SJCRH30 (cell line): ENCODE measurements around the gene PLA2G6. TPM values are rescaled to one million over a fixed set of nuclear protein-coding genes. Genes with fewer than 3 reads are reported as not detected.
"Not testable (repeated sequence)": the region's sequence is repeated elsewhere in the genome, so short reads cannot be mapped to it uniquely, and the experiment has no call there.

Experiments
- DNase-seq, 2 experiments: peaks; one replicate each; pipeline ENCODE4 v3.0.0-alpha.2; 2015 to 2020
- H3K27ac ChIP-seq: fragments of 250-450 bp; sonication (Bioruptor Pico); 2 replicates; pipeline ENCODE4 v1.5.1; 2020; ENCODE audit warnings: mild to moderate bottlenecking, moderate library complexity
- H3K27me3 ChIP-seq: fragments of 250-450 bp; sonication (Bioruptor Pico); 2 replicates; pipeline ENCODE4 v1.5.1; 2020; ENCODE audit warnings: mild to moderate bottlenecking, moderate library complexity
- H3K36me3 ChIP-seq: fragments of 250-450 bp; sonication (Bioruptor Pico); 2 replicates; pipeline ENCODE4 v1.5.1; 2020; ENCODE audit warnings: mild to moderate bottlenecking, moderate library complexity
- H3K4me1 ChIP-seq: fragments of 250-450 bp; sonication (Bioruptor Pico); 2 replicates; pipeline ENCODE4 v1.5.1; 2020; ENCODE audit warnings: mild to moderate bottlenecking, moderate library complexity
- H3K4me3 ChIP-seq: fragments of 250-450 bp; sonication (Bioruptor Pico); 2 replicates; pipeline ENCODE4 v1.5.1; 2020; ENCODE audit warnings: mild to moderate bottlenecking, moderate library complexity
- H3K9me3 ChIP-seq: fragments of 250-450 bp; sonication (Bioruptor Pico); replicated peaks from 2 replicates; pipeline ENCODE4 v1.5.1; 2020; ENCODE audit warnings: mild to moderate bottlenecking, moderate library complexity
- total RNA-seq: library from RNA; depleted of rRNA; stranded (reverse); fragments of >200 nt; shearing (Covaris generic); gene quantifications from 2 replicates; pipeline ENCODE4 v1.2.3, GENCODE V29; 2014

PLA2G6 gene
- total RNA-seq, 1 experiment from 2014 or later, result 5.4 TPM

GRCh38 chr22:38079804-38080203 lies 101.8 kb downstream of the PLA2G6 start:
- peaks cover 12% of the 10 kb centered on the region for H3K4me1 ChIP-seq
- H3K9me3 ChIP-seq, result no peaks in the 10 kb centered on the region
- no peak overlapping the region for H3K4me3 ChIP-seq
- no peaks in the 10 kb centered on the region for H3K36me3 ChIP-seq
- no peak for DNase-seq
- H3K27ac ChIP-seq, result no peak overlapping the region
- 0 out of 2 replicates have a peak, but pooled peaks cover 3% of the 10 kb centered on the region for H3K27me3 ChIP-seq

DNA sequence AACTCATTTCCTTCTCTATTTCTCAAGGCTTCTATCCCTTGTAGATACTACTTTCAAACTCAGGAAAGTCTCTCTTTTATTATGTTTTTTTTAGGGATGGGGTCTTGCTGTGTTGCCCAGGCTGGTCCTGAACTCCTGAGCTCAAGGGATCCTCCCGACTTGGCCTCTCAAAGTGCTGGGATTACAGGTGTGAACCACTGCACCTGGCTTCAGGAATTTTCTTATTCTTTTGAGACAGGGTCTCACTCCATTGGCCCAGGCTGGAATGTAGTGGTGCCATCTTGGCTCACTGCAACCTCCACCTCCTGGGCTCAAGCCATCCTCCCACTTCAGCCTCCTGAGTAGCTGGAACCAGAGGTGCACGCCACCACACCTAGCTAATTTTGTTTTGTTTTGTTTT lies 102.4 kb downstream of the PLA2G6 start:
- H3K4me3 ChIP-seq, H3K27me3 ChIP-seq, H3K4me1 ChIP-seq, H3K27ac ChIP-seq, H3K36me3 ChIP-seq, H3K9me3 ChIP-seq, DNase-seq: not testable (repeated sequence)

DNA sequence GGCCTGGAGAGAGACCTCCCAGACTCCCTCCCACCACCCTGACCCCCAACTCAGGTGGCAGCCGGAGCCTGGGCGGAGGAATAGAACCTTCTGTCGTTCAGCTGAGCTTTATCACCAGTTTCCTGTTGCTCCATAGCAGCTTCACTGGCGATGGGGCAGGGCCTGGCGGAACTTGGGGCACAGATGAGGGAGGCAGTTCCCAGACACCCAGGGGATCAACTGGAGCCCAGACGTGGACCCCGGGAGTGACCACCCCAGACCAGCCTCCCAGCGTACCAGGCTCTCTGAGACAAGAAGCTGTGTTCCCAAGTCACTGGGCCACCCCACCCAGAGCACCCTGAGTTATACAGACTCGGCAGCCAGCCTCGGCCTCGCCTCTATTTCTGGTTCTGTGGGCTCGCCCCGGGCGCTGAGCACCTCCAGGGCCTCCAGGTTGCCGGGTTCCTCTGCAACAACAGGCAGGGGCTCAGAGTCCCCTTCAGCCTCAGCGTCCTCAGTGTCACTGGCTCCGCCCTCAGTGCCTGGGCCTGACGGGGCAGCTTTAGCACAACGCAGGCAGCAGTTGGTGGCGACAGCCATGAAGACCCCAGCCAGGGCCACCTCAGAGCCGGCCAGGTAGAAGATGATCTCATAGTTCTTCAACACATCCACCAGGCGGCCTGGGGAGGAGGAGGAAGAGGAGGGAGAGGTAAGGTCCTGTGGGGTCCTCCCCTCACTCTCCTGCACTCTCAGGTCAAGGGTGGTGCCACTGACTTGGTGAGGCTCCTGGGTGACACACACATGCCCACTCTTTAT lies 103.4 kb downstream of the PLA2G6 start:
- Histone ChIP-seq H3K4me1 (peaks cover 3% of the 10 kb centered on the region; the same call in 1 of the 2 replicates), H3K27ac (no peak overlapping the region), H3K27me3 (0 out of 2 replicates have a peak, but pooled peaks cover 3% of the 10 kb centered on the region), H3K4me3 (no peak overlapping the region), H3K36me3 (no peaks in the 10 kb centered on the region), H3K9me3 (no peaks in the 10 kb centered on the region)
- DNase-seq, result no peak

DNA sequence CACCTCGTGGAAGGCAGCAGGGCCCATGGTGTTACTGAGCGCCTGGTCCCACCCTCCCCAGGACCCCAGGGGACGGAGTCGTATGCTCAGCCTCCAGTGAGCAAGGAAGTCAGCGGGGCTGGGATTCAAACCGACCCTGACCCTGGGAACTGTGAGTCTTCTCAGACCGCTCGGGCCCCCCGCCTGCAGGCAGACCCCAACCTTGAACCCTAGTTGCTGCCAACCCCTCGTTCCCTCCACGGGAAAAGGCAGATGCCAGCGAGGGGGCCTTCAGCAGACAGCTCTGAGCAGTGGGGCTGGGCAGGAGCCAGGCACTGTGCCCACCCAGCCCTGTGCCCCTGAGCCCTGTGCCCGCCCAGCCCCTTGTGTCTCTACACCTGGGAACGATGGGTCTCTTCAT lies 104.0 kb downstream of the PLA2G6 start:
- H3K27ac ChIP-seq, result no peak overlapping the region
- no peaks in the 10 kb centered on the region for H3K36me3 ChIP-seq

GRCh38 chr22:38077096-38077495 lies 104.5 kb downstream of the PLA2G6 start:
- H3K4me3 ChIP-seq, result no peak overlapping the region
- no peaks in the 10 kb centered on the region for H3K9me3 ChIP-seq
- H3K27me3 ChIP-seq, result 0 out of 2 replicates have a peak, but pooled peaks cover 3% of the 10 kb centered on the region
- no peak for DNase-seq
- H3K4me1 ChIP-seq, result peaks cover 3% of the 10 kb centered on the region; the same call in 1 of the 2 replicates
- no peak overlapping the region for H3K27ac ChIP-seq
- H3K36me3 ChIP-seq, result no peaks in the 10 kb centered on the region

More for the DNA sequence above, 104.0 kb downstream of the PLA2G6 start:
- Histone ChIP-seq H3K4me1 (peaks cover 3% of the 10 kb centered on the region; the same call in 1 of the 2 replicates), H3K27me3 (0 out of 2 replicates have a peak, but pooled peaks cover 3% of the 10 kb centered on the region), H3K9me3 (no peaks in the 10 kb centered on the region), H3K4me3 (no peak overlapping the region)
- DNase-seq, result no peak

- Histone ChIP-seq H3K4me1 (peaks cover 3% of the 10 kb centered on the region; the same call in 1 of the 2 replicates), H3K36me3 (no peaks in the 10 kb centered on the region), H3K27me3 (0 out of 2 replicates have a peak, but pooled peaks cover 3% of the 10 kb centered on the region), H3K27ac (no peak overlapping the region), H3K9me3 (no peaks in the 10 kb centered on the region), H3K4me3 (no peak overlapping the region)
- DNase-seq, result no peak
Observed at GRCh38 chr22:38075961-38076360, 105.7 kb downstream of the PLA2G6 start.

GRCh38 chr22:38075105-38075825 lies 106.4 kb downstream of the PLA2G6 start:
- no peak overlapping the region for H3K4me3 ChIP-seq
- H3K4me1 ChIP-seq, result peaks cover 3% of the 10 kb centered on the region; the same call in 1 of the 2 replicates
- H3K36me3 ChIP-seq, result no peaks in the 10 kb centered on the region
- H3K27ac ChIP-seq, result no peak overlapping the region
- H3K27me3 ChIP-seq, result 0 out of 2 replicates have a peak, but pooled peaks cover 2% of the 10 kb centered on the region
- H3K9me3 ChIP-seq, result no peaks in the 10 kb centered on the region
- DNase-seq, result no peak

GRCh38 chr22:38074181-38075104 lies 107.2 kb downstream of the PLA2G6 start:
- H3K9me3 ChIP-seq, result no peaks in the 10 kb centered on the region
- peaks cover 6% of the 10 kb centered on the region; the same call in 1 of the 2 replicates for H3K4me1 ChIP-seq
- peak in 1 of 2 experiments; percentile 1 for DNase-seq
- H3K27me3 ChIP-seq, result no peaks in the 10 kb centered on the region
- H3K27ac ChIP-seq, result no peak overlapping the region
- H3K4me3 ChIP-seq, result no peak overlapping the region
- no peaks in the 10 kb centered on the region for H3K36me3 ChIP-seq

GRCh38 chr22:38073150-38074130 lies 108.2 kb downstream of the PLA2G6 start:
- Histone ChIP-seq H3K4me3 (no peak overlapping the region), H3K4me1 (peaks cover 8% of the 10 kb centered on the region; the same call in 1 of the 2 replicates), H3K36me3 (no peaks in the 10 kb centered on the region), H3K9me3 (no peaks in the 10 kb centered on the region), H3K27me3 (no peaks in the 10 kb centered on the region), H3K27ac (no peak overlapping the region)
- no peak for DNase-seq

DNA sequence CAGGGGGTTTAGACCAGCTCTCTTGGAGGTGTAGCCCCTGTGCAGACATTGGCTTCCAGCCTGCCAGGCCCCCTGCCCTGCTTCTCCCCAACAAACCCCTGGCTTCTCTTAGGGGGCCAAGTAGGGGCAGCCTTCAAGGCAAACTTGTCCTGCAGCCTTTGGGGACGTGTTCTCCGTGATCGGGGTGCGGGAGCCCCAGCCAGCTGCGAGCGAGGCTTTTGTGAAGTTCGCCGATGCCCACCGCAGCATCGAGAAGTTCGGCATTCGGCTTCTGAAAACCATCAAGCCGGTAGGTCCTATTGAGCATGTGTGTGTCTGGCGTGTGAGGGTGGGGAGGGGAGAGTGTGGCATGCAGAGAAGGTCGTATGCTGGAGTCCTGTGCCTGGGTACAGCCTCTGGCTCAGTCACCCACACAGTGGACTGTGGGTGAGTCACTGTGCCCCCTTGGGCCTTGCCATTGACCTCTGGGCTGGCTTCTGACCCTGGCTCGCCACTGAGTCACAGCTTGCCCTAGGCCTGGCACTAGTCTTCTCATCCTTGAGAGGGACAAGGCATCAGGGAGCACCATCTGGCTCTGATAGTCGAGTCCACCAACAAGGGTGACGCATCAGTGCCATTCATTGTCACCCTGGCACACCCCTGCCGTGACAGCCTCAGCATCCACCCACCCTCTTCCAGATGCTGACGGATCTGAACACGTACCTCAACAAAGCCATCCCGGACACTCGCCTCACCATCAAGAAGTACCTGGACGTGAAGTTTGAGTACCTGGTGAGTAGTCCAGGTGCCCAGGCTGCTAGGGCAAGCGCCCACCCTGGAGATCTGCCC lies 109.1 kb downstream of the PLA2G6 start:
- H3K27ac ChIP-seq, result no peak overlapping the region
- no peaks in the 10 kb centered on the region for H3K27me3 ChIP-seq
- DNase-seq, result no peak
- no peak overlapping the region for H3K4me3 ChIP-seq
- no peaks in the 10 kb centered on the region for H3K36me3 ChIP-seq
- H3K4me1 ChIP-seq, result peaks cover 8% of the 10 kb centered on the region; the same call in 1 of the 2 replicates
- H3K9me3 ChIP-seq, result no peaks in the 10 kb centered on the region

- H3K27me3 ChIP-seq, result no peaks in the 10 kb centered on the region
- no peak overlapping the region for H3K4me3 ChIP-seq
- no peak for DNase-seq
- no peak overlapping the region for H3K27ac ChIP-seq
- no peaks in the 10 kb centered on the region for H3K9me3 ChIP-seq
- H3K36me3 ChIP-seq, result no peaks in the 10 kb centered on the region
- peaks cover 8% of the 10 kb centered on the region; the same call in 1 of the 2 replicates for H3K4me1 ChIP-seq
Observed at GRCh38 chr22:38071421-38072321, 110.0 kb downstream of the PLA2G6 start.
